DMS153 treated with DMSO at 0.1 percent for 48 hours (cell line): ENCODE measurements around the gene TARP.
"Not testable (repeated sequence)": the region's sequence is repeated elsewhere in the genome, so short reads cannot be mapped to it uniquely, and the experiment has no call there.

Experiments
- DNase-seq: peaks from one replicate; lab custom pipeline; 2025; ENCODE audit not compliant: unreplicated experiment; lab: John Stamatoyannopoulos, UW

Gene TARP

DNA sequence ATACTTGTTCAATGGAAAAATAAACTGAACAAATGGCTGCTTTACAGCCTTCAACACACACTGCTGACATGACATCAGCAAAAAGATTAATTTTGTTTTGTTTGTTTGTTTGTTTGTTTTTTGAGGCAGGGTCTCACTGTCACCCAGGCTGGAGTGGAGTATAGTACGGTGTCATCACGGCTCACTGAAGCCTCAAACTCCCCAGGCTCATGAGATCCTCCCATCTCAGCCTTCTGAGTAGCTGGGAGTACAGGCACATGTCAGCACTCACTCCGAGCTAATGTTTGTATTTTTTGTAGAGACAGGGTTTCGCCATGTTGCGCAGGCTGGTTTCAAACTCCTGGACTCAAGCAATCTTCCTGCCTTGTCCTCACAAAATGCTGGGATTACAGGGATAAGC is 10.9 kb downstream of the TARP start:
- no peak for DNase-seq

DNA sequence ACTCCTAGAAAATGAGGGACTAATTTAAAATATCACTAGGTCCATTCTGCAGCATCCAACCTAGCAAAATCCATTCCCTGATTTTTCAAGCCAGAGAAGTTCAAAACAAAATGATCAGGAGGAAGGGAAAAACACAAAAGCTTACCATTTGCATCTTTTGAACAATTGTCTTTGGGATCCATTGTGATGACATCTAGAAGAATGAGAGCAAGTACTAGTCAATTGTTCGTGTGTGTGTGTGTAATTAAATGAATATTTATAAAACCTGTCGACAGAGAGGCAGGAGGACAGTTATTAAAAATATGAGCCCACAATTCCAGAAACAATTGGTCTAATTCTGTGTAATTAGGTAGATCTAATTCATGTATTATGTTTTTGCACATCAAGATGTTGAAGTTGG is 11.4 kb downstream of the TARP start:
- DNase-seq: not testable (repeated sequence)

DNA sequence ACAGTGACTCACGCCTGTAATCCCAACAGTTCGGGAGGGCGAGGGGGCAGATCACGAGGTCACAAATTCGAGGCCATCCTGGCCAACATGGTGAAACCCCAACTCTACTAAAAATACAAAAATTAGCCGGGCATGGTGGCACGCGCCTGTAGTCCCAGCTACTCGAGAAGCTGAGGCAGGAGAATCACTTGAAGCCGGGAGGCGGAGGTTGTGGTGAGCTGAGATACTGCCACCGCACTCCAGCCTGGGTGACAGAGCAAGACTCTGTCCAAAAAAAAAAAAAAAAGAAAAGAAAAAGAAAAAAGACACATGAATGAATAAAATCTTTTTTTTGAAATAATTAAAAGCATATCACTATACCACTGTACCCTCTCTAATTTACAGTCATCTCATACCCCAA is 11.8 kb downstream of the TARP start:
- not testable (repeated sequence) for DNase-seq

DNA sequence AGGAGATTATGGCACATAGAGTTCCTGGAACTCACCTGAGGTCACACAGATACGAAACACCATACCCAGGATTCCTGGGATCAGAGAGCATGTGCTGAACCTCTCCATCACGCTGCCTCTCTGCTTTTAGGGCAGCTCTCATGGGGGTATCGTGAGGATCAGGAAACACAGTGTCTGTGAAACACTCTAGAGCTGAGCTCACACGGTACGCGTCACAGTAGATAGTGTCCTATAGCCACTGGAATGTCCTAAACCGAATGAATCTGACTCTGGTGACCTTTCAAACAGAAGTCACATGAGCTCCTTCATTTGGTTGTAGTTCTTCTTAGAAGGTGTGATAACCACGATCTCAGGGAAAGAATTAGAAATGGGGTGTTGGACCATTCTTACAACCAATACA is 14.3 kb downstream of the TARP start:
- DNase-seq: not testable (repeated sequence)

DNA sequence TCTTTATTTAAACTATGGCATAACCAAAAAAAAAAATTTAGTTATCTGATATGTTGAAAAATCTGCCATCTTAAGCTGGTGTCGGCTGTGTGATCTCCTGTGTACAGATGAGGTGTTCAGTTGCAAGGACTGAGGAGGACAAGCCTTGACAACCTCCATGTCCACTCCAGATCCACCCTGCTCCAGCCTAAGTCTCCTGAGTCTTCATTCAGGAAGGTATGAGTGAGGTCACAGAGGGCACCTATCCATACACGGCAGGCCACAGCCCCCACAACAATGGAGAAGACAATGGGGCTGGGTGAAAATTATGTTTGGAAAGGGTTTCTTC is 16.1 kb downstream of the TARP start:
- no peak for DNase-seq

DNA sequence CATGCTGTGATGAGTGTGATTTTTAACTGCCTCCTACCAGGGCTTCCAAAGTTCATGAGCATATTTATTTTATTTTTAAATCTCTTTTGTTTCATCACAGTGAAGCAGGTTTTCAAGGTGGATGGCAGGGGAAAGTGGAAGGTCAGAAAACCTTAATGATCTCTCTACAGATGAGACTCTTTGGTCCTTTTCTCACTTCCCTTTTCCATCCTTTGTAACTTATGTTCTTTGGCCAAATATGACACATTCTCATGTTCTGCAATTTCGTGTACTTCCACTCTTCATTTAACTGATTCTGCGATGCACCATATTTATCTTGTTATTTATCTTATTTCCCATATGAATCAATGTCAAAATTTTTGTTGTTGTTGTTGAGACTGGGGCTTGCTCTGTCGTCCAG is 23.6 kb downstream of the TARP start:
- DNase-seq: not testable (repeated sequence)

DNA sequence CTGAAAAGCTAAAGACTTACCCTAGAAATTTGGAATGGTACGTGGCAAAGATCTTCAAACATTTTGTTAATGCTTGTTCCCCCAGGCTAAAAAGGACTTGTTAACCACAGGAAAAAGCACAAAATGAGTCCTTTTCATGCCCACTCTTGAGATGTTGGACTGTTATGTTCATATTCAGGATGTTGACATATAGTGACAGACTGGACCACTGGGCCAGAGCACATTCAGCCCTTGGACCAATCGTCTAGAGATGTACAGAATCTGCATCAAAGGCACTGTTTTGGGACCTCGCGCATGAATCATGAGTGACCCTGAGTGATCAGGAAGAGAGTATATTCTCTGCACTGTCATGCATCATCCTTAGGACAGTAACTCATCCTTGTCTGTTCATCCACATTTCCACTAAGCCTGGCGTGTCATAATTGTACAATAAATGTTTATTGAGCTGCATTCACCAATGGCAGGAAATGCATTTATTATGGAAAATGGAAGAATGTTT is 25.3 kb downstream of the TARP start:
- no peak for DNase-seq

DNA sequence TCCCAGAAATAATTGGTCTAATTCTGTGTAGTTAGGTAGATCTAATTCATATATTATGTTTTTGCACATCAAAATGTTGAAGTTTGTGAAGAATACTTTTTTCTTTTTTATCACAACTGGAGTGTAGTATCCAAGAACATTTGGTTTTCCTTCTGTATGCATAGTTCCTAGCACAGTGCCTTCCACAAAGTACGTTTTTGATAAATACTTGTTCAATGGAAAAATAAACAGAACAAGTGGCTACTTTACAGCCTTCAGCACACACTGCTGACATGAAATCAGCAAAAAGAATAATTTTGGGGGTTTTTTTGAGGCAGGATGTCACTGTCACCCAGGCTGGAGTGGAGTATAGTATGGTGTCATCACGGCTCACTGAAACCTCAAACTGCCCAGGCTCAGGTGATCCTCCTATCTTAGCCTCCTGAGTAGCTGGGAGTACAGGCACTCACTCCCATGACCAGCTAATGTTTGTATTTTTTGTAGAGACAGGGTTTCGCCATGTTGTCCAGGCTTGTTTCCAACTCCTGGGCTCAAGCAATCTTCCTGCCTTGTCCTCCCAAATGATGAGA is 27.9 kb downstream of the TARP start:
- no peak for DNase-seq

DNA sequence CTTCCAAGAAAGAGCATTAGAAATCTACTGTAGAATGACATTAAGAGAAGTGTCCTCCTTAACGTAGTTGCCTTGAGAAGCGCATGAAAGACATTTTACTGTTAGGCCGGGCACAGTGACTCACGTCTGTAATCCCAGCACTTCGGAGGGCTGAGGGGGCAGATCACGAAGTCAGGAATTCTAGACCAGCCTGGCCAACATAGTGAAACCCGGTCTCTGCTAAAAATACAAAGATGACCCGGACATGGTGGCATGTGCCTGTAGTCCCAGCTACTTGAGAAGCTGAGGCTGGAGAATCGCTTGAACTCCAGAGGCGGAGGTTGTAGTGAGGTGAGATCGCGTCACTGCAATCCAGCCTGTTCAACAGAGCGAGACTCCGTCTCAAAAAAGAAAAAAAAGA is 28.9 kb downstream of the TARP start:
- DNase-seq: no peak

DNA sequence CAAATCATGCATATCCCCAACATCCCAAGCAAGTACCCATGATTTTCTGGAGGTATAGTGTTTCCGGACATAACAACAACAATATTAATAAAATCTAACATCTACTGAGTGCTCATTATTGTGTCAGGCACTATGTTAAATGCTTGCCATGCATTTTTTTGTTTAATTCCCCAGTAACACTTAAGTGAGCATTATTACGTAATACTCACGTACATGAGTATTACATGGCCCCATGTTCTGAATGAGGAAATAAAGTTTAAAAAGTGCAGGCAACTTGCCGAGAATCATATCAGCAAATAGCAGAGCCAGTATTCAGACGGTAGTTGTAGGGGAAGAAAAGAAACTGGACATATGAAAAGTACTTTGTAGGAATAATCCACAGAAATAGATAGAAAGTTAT is 30.1 kb downstream of the TARP start:
- DNase-seq: not testable (repeated sequence)

DNA sequence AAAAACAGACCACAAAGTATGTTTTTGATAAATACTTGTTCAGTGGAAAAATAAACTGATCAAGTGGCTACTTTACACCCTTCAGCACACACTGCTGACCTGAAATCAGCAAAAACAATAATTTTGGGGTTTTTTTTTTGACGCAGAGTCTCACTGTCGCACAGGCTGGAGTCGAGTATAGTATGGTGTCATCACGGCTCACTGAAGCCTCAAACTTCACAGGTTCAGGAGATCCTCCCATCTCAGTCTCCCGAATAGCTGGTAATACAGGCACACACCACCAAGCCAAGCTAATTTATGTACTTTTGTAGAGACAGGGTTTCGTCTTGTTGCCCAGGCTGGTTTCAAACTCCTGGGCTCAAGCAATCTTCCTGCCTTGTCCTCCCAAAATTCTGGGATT is 30.6 kb downstream of the TARP start:
- no peak for DNase-seq

DNA sequence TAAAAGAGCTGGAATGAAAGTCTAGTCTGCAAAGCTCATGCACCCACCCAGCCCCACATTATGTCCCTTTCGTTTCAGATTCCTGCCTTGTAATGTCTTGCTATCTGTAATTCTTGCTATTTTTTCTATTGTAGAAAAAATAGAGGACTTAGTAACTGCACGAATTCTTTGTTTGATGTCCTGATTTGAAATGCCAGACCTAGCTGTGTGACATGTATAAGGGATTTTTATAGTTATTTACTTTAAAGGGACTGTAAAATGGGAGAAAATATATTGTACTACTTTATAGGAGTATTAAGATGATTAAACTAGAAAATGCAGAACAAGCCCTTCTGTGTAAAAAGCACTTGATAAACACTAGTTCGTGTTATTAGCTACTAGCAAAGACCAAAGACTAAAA is 32.4 kb downstream of the TARP start:
- DNase-seq: no peak

DNA sequence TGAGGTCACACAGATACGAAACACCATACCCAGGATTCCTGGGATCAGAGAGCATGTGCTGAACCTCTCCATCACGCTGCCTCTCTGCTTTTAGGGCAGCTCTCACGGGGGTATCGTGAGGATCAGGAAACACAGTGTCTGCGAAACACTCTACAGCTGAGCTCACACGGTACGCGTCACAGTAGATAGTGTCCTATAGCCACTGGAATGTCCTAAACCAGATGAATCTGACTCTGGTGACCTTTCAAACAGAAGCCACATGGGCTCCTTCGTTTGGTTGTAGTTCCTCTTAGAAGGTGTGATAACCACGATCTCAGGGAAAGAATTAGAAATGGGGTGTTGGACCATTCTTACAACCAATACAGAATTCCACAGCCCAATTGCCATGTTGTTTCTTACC is 34.3 kb downstream of the TARP start:
- DNase-seq: not testable (repeated sequence)

DNA sequence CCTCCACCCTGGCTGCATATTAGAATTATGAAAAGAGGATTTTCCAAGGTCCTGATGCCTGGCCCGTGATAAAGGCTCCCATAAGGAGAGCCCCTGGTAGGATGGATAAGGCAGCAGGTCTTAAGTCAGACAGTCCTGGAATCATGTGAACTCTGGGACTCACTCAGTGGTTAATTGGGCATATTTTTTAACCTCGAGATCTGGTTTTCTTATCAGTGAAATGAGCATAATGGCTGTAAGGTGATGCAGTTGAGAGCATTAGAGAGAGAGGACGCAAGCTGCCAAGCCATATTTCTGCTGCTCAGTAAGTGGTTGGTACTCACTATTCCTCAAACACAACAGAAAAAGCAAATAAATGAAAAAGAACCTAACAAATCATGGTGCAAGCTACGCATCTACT is 37.8 kb downstream of the TARP start:
- DNase-seq: no peak

DNA sequence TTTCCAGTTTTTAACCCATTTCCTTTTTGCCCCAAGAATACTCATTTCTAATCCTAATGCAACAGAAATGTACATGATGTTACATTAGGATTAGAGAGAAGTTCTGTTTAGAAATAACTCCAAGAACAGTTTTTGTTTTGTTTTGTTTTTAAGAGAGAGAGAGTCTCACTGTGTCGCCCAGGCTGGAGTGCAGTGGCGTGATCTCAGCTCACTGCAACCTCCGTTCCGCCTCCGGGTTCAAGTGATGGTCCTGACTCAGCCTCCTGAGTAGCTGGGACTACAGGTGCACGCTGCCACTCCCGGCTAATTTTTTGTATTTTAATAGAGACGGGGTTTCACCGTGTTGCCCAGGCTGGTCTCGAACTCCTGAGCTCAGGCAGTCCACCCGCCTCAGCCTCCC is 38.7 kb downstream of the TARP start:
- not testable (repeated sequence) for DNase-seq

DNA sequence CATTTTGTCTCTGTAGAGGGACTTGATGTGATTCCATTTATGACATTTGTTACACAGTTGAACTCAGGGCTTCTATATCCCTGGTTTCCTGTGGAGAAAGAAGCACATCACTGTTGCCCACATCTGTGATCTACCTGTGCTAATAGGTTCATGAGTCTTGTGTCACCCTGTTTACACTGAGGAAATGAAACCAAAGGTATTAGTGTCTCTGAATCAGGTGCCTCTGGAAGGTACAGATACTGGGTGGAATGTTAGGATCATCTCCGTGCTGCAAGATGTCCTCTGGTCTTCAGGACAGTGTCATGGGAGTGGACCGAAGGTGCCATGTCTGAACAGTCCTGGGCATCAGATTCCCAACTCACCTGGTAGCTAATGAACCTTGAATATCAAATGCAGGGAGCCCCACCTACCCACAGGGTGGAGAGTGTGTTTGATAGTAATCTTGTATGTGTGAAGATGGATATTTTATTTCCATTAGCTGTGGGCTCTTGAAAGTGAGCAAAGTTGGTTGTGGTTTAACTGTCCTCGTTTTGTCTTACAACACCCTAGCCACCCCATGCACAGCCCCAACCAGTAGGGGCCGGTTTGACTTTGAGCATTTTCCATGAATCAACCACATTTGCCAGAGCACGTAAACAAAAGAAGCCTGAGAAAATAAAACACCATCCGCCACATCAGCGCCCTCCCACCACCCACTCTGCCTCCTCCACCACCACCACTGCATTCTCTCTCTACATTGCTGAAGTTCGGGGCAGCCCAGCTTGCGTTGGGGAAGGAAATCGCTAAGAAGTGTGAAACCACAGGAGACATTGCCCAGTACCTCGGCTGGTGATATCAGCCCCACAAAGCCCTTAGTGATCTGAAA is 40.7 kb downstream of the TARP start:
- DNase-seq: no peak

DNA sequence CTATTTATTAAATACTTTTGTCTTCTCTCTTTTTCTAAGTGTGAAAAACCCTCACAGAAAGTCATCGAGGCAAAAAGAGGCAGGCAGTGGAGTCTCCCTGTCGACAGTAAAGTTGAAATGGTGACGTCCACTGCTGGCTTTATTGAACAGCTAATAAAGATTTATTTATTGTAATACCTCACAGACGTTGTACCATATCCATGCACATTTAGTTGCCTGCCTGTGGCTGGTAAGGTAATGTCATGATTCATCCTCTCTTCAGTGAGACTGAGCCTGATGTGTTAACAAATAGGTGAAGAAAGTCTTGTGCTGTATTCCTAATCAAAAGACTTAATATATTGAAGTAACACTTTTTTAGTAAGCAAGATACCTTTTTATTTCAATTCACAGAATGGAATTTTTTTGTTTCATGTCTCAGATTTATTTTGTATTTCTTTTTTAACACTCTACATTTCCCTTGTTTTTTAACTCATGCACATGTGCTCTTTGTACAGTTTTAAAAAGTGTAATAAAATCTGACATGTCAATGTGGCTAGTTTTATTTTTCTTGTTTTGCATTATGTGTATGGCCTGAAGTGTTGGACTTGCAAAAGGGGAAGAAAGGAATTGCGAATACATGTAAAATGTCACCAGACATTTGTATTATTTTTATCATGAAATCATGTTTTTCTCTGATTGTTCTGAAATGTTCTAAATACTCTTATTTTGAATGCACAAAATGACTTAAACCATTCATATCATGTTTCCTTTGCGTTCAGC is 43.4 kb downstream of the TARP start:
- DNase-seq: no peak

DNA sequence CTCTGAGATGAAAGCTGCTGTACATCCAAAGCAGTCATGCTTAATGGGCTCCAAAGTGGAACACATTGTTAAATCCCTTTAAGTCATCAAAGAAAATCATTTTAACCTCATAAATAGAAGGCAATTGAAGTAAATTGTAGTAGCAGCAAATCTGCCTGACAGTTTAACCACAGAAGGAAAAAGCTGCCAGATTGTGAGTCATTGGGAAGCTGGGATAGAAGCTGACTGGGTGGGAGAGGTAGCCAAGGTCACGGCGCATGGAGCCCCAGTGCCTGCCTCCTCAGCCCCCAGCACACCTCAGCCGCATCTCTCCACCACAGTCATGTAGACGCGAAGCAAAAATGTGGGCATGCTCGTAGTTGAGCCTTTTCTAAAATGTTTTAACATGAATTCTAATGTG is 44.0 kb downstream of the TARP start:
- no peak for DNase-seq

DNA sequence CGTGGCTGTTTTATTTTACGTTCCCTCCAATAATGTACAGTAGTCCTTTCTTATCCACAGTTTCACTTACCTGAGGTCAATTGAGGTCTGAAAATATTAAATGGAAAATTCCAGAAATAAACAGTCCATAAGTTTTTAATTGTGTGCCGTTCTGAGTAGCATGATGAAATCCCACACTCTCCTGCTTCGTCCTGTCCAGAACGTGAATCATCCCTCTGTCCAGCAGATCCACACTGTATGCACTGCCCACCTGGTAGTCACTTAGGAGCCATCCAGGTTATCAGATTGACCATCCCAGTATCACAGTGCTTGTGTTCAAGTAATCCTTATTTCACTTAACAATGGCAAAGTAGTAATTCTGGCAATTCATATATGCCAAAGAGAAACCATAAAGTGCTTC is 49.0 kb downstream of the TARP start:
- no peak for DNase-seq

DNA sequence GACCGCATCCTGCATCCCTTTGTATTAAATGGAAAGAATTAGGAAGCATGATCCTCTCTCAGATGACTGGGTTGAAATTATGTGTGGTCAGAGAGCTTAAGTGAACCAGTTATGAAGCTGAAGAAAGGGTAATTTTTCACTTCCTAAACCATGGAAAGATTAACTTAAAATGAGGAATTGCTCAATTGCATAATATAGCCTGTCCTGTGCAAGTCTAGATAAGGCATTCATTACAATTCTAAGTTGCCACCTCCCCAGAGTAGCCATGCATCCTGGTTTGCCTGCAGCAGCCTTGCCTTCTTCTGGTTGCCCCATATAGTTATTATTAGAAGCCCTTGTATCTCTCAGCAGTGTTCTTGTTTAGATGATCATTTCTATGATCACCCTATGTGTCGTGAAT is 50.1 kb downstream of the TARP start:
- no peak for DNase-seq

DNA sequence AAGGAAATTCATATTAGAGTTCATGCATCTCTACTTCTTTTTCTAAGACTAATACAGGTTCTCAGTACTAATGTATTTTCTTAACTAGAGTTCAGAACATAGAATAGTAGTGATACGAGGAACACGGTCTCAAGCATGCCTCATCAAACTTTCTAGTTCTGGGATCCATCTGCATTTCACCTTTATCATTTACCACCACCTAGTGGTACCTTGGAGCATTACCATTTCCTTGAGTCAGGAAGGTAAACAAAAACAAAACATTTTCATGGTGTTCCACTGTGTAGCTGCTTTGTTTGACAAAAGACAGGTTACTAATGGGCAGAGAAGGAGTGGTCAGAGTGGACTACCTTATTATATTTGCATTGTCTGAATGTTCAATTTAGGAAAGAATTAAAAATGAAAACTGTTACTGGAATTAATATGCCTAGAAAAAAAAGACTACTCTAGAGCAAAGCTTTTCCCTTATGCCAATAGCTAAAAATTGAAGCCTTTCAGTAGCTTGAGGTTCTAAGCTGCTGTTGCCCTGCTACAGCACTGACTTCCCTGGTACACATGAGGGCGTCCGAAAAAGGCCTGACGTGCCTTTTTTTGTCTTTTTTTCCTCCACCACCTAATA is 50.8 kb downstream of the TARP start:
- peak; percentile 70 for DNase-seq

DNA sequence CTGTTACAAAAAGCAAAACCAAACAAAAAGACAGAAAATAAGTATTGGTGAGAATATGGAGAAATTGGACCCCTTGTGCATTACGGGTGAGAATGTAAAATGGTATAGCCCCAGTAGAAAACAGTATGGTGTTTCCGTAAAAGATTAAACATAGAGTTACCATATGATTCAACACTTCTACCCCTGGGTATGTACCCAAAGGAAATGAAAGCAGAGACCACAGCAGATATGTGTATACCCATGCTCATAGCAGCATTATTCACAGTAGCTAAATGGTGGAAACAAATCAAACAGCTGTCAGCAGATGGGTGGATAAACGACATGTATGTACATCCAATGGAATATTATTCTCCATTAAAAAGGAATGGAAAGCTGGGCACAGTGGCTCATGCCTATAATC is 53.0 kb downstream of the TARP start:
- no peak for DNase-seq
